ENCODE results near the gene CD63. TPM values are rescaled to one million over a fixed set of nuclear protein-coding genes. Genes with fewer than 3 reads are reported as not detected.
A peak's percentile ranks its signal among the peaks of the same experiment; 100 is the strongest.

Gene CD63
- total RNA-seq, 4 donors from 2014 or later, result 500 to 856 (median 792) TPM

DNA sequence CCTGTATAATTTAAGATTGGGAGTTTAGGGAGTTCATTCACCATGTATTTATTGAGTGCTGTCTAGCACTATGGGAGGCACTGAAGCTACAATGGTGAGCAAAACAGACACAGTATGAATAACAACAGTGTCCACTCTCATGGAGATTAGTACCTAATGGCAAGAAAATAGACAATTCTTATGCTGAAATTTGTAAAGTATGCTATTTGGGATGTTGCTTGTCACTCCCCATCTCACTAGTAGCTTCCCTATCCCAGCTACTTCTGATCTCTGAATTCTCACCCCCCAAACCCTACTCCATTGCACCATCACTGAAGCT, 18.1 kb upstream of the CD63 start:
- Histone ChIP-seq H3K9me3 (no peaks in the 10 kb centered on the region), H3K27me3 (no peaks in the 10 kb centered on the region), H3K4me3 (no peak overlapping the region), H3K27ac (no peak overlapping the region), H3K36me3 (peaks cover 2 to 32% of the 10 kb centered on the region in 2 donors), H3K4me1 (peaks cover 0 to 57% (median 31%) of the 10 kb centered on the region in 3 donors)
- no peak for ATAC-seq
- TF ChIP-seq POLR2A (IDR thresholded peaks at IDR 0.05) (no peak), EP300 (IDR thresholded peaks at IDR 0.05) (no peak), POLR2AphosphoS5 (IDR thresholded peaks at IDR 0.05) (no peak)
- TF ChIP-seq, protein P1, sequence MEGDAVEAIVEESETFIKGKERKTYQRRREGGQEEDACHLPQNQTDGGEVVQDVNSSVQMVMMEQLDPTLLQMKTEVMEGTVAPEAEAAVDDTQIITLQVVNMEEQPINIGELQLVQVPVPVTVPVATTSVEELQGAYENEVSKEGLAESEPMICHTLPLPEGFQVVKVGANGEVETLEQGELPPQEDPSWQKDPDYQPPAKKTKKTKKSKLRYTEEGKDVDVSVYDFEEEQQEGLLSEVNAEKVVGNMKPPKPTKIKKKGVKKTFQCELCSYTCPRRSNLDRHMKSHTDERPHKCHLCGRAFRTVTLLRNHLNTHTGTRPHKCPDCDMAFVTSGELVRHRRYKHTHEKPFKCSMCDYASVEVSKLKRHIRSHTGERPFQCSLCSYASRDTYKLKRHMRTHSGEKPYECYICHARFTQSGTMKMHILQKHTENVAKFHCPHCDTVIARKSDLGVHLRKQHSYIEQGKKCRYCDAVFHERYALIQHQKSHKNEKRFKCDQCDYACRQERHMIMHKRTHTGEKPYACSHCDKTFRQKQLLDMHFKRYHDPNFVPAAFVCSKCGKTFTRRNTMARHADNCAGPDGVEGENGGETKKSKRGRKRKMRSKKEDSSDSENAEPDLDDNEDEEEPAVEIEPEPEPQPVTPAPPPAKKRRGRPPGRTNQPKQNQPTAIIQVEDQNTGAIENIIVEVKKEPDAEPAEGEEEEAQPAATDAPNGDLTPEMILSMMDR (IDR thresholded peaks at IDR 0.05), result no peak

DNA sequence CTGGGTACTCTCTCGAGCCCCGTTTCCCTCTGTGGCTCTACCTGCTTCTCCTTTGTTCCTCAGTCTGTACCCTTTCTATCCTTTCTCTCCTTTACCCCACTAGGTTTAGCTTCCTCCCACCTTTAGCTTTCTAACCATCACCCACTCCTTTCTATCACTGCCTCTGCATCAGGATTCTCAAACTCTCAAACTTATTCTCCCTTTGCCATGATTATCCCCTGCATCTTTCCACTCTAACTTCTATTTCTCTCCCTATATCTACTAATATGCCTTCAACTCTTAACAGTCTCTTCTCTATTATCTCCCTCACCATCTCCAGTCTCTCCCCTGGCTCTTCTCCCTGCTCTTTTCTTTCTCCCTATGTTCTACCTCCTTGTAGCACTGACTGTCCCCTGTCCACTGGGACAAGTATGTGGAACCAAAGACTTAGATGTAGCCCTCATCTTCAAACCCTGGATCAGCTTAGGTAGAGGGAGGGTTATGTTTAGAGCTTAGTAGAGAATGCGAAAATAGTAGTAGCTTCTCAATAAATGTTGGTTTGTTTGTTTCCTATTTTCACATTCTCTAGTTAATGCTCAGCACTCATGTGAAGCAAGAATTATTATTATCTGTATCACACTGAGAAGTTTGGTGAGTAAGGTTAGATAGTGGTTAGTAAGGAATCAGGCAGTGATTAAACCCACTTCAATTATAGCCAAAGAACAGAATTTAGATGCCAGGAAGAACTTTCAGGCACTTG, 17.5 kb upstream of the CD63 start:
- H3K9me3 ChIP-seq, result no peaks in the 10 kb centered on the region
- H3K27me3 ChIP-seq, result no peaks in the 10 kb centered on the region
- TF ChIP-seq POLR2A (IDR thresholded peaks at IDR 0.05), result no peak
- TF ChIP-seq, protein P1 (IDR thresholded peaks at IDR 0.05), result no peak
- TF ChIP-seq POLR2AphosphoS5 (IDR thresholded peaks at IDR 0.05), result no peak
- no peak for TF ChIP-seq EP300 (IDR thresholded peaks at IDR 0.05)
- peak overlapping the region in 1 of 2 donors; percentile 20 for H3K4me3 ChIP-seq
- H3K27ac ChIP-seq, result peak overlapping the region in 3 of 4 donors; percentile 32 to 55 (median 52)
- peaks cover 1 to 27% of the 10 kb centered on the region in 2 donors for H3K36me3 ChIP-seq
- peaks cover 0 to 58% (median 31%) of the 10 kb centered on the region in 3 donors for H3K4me1 ChIP-seq
- ATAC-seq, result no peak
- 6 to 43% methylated on average over 2 to 3 of the region's 3 CpGs for WGBS, 2 donors (ENCODE audit: low coverage in 1 of 2)

DNA sequence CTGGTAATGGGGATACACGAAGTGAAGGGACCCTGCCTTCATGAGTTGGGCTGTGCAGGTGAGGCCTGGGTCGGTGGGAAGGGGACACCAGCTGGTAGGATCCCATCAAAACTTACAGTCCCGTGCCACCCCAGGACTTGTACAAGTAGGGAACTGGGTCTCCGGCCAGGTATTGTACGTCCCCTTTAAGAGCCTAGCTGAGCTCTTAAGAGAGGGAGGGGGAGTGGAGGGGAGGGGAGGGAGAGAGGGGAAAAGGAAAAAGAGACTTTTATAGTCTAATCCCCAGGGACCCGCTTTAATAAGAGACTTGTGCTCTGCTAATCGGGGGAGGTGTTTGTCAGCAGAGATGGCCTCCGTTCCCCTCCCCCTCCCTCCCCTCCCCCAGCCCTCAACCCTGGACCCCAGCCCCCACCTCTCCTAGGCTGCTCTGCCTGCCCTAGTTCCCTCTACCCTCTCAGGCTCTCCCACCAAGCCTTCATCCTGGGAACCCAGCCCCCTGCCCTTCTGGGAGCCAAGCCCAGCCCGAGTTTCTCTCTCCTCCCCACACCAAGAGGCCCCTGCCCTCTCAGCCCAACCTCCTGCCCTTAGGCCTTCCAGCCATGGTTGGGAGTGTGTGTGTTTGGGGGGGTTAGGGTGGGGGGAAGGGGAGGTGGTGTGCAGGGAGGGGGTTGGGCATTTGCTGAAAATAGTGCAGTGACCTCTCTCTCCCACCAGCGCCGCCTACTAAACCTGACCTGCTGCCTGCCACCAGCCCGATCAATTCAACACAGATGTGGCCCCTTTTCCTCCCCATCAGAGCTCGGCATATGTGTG, 16.8 kb upstream of the CD63 start:
- H3K36me3 ChIP-seq, result peaks cover 0 to 19% of the 10 kb centered on the region in 2 donors
- TF ChIP-seq POLR2A (IDR thresholded peaks at IDR 0.05) (no peak), POLR2AphosphoS5 (IDR thresholded peaks at IDR 0.05) (no peak), EP300 (IDR thresholded peaks at IDR 0.05) (no peak)
- TF ChIP-seq, protein P1 (IDR thresholded peaks at IDR 0.05), result no peak
- ATAC-seq, result no peak
- H3K4me3 ChIP-seq, result peak overlapping the region in 1 of 2 donors; percentile 20
- H3K4me1 ChIP-seq, result peaks cover 0 to 58% (median 31%) of the 10 kb centered on the region in 3 donors
- H3K27me3 ChIP-seq, result no peaks in the 10 kb centered on the region
- peak overlapping the region in 3 of 4 donors; percentile 47 to 55 (median 52) for H3K27ac ChIP-seq
- 13 to 16% methylated on average over 9 to 11 of the region's 13 CpGs for WGBS, 2 donors (ENCODE audit: low coverage in 1 of 2)
- H3K9me3 ChIP-seq, result no peaks in the 10 kb centered on the region

DNA sequence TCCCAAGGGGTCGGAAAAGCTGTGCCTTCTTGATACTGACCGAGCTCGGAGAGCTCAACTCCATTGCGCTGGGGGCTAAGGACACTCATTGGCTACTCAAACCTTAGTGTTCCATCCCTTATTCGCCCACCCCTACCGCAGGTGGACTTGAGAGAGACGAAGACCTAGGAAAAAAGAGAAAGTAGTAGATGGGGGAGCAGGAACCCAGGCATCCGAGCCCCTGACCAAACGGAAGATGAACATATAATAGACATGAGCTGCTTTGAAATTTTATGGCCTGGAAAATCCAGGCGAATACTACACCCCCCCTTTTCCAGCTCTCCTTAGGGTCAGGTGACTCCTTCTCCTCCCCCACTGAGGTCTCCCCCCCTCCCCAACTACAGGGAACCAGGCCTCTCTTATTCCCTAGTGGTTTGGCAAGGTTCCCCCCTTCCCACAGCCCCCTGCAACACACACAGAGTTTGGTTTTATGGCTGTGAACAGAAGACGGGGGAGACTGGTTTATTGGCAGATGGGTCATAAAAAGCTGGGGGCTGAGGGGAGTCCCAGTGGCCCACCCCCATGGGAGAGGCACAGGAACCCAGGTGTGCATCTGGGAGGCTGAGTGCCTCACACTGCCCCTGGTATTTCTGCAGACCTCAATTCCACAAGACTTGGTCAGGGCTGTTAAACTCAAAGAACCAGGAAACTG, 15.7 kb upstream of the CD63 start:
- Histone ChIP-seq H3K9me3 (no peaks in the 10 kb centered on the region), H3K36me3 (peaks cover 0 to 9% of the 10 kb centered on the region in 2 donors), H3K4me3 (peak overlapping the region in 1 of 2 donors; percentile 64), H3K27me3 (no peaks in the 10 kb centered on the region), H3K4me1 (peaks cover 0 to 58% (median 31%) of the 10 kb centered on the region in 3 donors), H3K27ac (peak overlapping the region in 3 of 4 donors; percentile 74 to 90 (median 83))
- TF ChIP-seq EP300 (IDR thresholded peaks at IDR 0.05), result no peak
- TF ChIP-seq, protein P1 (IDR thresholded peaks at IDR 0.05), result no peak
- no peak for TF ChIP-seq POLR2AphosphoS5 (IDR thresholded peaks at IDR 0.05)
- TF ChIP-seq POLR2A (IDR thresholded peaks at IDR 0.05), result no peak
- ATAC-seq, result no peak
- WGBS, 2 donors (ENCODE audit: low coverage in 1 of 2), result 6 to 50% methylated on average over 1 to 6 of the region's 11 CpGs
